DND-41 (cell line): ENCODE data around the gene KIF5A.

ENCODE experiments used
- ATAC-seq: fragments of 200-7000 bp; cut with Tn5 transposase; 3 replicates; pipeline ENCODE4 v1.9.1; 2021; ENCODE audit warnings: low read depth; ENCODE audit not compliant: insufficient read depth
- DNase-seq: peaks from one replicate; pipeline ENCODE4 v3.0.0-alpha.2; 2020
- H2AFZ ChIP-seq: 2 replicates; pipeline ENCODE4 v1.6.0; 2012; ENCODE audit warnings: low read depth, low read length
- H3K27ac ChIP-seq: 2 replicates; pipeline ENCODE4 v1.5.1; 2012; ENCODE audit warnings: low read length, inconsistent platforms
- H3K27me3 ChIP-seq: fragments of 200-600 bp; sonication (generic); 2 replicates; pipeline ENCODE4 v1.6.0; 2012; ENCODE audit warnings: low read length, mild to moderate bottlenecking, inconsistent platforms; ENCODE audit not compliant: insufficient read depth, poor library complexity
- H3K36me3 ChIP-seq: 2 replicates; pipeline ENCODE4 v1.5.1; 2012; ENCODE audit warnings: low read length, inconsistent platforms; ENCODE audit not compliant: insufficient read depth
- H3K4me1 ChIP-seq: 2 replicates; pipeline ENCODE4 v1.5.1; 2012; ENCODE audit warnings: mild to moderate bottlenecking, low read length; ENCODE audit not compliant: insufficient read depth
- H3K4me2 ChIP-seq: 2 replicates; pipeline ENCODE4 v1.6.0; 2012; ENCODE audit warnings: mild to moderate bottlenecking, moderate library complexity, low read length, inconsistent platforms; ENCODE audit not compliant: insufficient read depth
- H3K4me3 ChIP-seq, 2 experiments: fragments of 200-600 bp in 1 of 2; shearing (Covaris generic) in 1 of 2; 2 replicates each; pipeline ENCODE4 v1.5.1; 2012 to 2016; ENCODE audit warnings: inconsistent platforms in 2 of 2, low read length in 2 of 2, mild to moderate bottlenecking in 2 of 2, low read depth in 1 of 2, moderate library complexity in 1 of 2
- H3K79me2 ChIP-seq: 2 replicates; pipeline ENCODE4 v1.6.0; 2012; ENCODE audit warnings: low read length, inconsistent platforms; ENCODE audit not compliant: insufficient read depth
- H3K9ac ChIP-seq: 2 replicates; pipeline ENCODE4 v1.6.0; 2012; ENCODE audit warnings: low read depth, mild to moderate bottlenecking, inconsistent platforms, low read length, moderate library complexity
- H3K9me3 ChIP-seq: 2 replicates; pipeline ENCODE4 v1.5.1; 2012; ENCODE audit warnings: low read length, moderate library complexity, mild to moderate bottlenecking, inconsistent platforms; ENCODE audit not compliant: insufficient read depth, severe bottlenecking
- H4K20me1 ChIP-seq: 2 replicates; pipeline ENCODE4 v1.6.0; 2012; ENCODE audit warnings: low read length; ENCODE audit not compliant: insufficient read depth
- EZH2 ChIP-seq: IDR thresholded peaks from 3 replicates; pipeline ENCODE4 v1.6.1; 2012; ENCODE audit warnings: borderline replicate concordance, low read depth, mild to moderate bottlenecking, moderate library complexity, low read length, inconsistent platforms; ENCODE audit not compliant: severe bottlenecking
- TF ChIP-seq, protein P1 (sequence below): IDR thresholded peaks from 2 replicates; pipeline ENCODE4 v1.5.1; 2012; ENCODE audit warnings: borderline replicate concordance, low read length, moderate library complexity, mild to moderate bottlenecking; ENCODE audit not compliant: poor library complexity, severe bottlenecking; ENCODE audit errors: extremely low read depth

The KIF5A gene

DNA sequence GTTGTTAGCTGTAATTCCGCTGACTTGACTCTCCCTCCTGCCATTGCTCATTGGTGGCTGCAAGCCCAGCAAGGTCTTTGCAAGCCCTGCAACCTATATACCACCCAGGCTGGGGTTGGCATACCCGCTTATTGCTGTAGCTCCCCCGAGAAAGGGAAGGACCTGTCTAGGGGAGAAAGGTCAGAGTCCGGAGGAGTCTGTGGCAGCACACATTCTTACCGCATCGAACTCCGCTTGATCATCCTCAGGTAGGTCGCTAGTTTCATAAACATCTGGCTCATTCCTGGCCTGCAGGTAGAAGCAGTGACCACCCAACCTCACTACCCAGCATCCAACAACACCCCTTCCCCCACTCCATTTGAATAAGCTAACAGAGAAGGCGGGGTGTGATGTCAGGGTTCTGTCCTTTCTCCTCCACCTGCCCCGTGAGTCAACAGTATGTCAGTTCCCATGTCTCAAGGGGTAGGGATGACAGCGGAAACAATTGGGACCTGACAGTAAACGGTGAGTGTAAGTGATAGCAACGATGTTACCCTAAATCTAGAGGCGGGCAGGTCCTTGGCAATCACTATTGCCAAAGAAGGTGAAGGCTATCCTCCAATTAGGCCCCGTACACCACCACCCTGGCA, 3.9 kb upstream of the KIF5A start:
- H3K27me3 ChIP-seq = peaks cover 10% of the 10 kb centered on the region
- peaks cover 8% of the 10 kb centered on the region; the same call in 1 of the 2 replicates for H4K20me1 ChIP-seq
- peak overlapping the region; percentile 61 to 86 for H3K4me3 ChIP-seq
- peak overlapping the region; percentile 89 for H3K4me2 ChIP-seq
- ATAC-seq (no peak), DNase-seq (no peak)
- TF ChIP-seq EZH2 = no peak
- TF ChIP-seq, protein P1, sequence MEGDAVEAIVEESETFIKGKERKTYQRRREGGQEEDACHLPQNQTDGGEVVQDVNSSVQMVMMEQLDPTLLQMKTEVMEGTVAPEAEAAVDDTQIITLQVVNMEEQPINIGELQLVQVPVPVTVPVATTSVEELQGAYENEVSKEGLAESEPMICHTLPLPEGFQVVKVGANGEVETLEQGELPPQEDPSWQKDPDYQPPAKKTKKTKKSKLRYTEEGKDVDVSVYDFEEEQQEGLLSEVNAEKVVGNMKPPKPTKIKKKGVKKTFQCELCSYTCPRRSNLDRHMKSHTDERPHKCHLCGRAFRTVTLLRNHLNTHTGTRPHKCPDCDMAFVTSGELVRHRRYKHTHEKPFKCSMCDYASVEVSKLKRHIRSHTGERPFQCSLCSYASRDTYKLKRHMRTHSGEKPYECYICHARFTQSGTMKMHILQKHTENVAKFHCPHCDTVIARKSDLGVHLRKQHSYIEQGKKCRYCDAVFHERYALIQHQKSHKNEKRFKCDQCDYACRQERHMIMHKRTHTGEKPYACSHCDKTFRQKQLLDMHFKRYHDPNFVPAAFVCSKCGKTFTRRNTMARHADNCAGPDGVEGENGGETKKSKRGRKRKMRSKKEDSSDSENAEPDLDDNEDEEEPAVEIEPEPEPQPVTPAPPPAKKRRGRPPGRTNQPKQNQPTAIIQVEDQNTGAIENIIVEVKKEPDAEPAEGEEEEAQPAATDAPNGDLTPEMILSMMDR = no peak
- peak overlapping the region; percentile 85 for H3K9ac ChIP-seq
- H2AFZ ChIP-seq = no peak overlapping the region
- H3K36me3 ChIP-seq = peaks cover 28% of the 10 kb centered on the region
- peak overlapping the region; percentile 75 for H3K27ac ChIP-seq
- peaks cover 26% of the 10 kb centered on the region for H3K4me1 ChIP-seq
- H3K9me3 ChIP-seq = no peaks in the 10 kb centered on the region
- peaks cover 36% of the 10 kb centered on the region for H3K79me2 ChIP-seq

DNA sequence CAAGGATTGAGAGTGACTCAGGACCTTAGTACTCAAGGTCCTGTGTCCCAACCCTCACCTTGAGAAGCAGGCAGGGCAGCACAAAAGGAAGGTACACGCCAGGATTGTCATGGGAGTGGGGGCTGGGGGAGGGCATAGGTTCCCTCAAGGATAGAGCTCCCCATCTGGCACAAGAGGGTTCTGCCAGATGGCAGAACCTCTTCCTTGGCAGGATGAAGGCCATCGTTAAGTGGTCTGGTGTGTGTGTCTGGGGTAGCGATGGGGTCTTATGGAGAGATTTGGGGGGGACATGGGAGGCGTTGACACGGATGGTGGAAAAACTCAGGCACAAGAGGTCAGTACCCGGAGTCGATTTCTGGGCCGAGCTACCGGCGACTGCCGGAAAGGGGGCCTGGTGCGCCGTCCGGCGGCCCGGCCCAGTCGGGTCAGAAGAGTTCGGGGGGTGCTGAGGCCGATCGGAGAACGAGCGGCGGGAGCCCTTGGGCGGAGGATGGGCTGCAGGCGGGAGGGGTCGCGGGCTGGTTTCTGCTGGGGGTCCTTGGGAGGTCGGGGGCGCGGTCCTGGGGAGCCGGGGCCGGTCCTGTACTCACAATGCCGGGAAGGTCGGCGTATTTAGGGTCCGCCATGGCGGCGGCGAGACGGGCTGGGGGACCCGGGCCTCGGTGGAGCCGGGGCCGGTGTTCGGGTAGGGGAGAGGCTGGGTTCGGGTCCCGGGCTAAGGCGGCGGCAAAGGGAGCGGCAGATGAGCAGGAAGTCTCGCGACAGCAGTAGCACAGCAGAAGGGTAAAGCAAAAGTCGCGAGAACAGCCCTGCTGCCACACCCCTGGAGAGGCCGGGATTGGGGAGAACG, 3.2 kb upstream of the KIF5A start, which contains the start of gene DCTN2:
DCTN2 (minus strand) TSS at position 755 of the 850 bp plus-strand sequence; CDS start at position 626, 129 bp downstream.
- H3K4me3 ChIP-seq = peak within 1 kb of the TSS; percentile 61 to 86
- H3K9ac ChIP-seq = peak within 1 kb of the TSS; percentile 85
- peaks cover 36% of the 10 kb centered on the region for H3K79me2 ChIP-seq

DNA sequence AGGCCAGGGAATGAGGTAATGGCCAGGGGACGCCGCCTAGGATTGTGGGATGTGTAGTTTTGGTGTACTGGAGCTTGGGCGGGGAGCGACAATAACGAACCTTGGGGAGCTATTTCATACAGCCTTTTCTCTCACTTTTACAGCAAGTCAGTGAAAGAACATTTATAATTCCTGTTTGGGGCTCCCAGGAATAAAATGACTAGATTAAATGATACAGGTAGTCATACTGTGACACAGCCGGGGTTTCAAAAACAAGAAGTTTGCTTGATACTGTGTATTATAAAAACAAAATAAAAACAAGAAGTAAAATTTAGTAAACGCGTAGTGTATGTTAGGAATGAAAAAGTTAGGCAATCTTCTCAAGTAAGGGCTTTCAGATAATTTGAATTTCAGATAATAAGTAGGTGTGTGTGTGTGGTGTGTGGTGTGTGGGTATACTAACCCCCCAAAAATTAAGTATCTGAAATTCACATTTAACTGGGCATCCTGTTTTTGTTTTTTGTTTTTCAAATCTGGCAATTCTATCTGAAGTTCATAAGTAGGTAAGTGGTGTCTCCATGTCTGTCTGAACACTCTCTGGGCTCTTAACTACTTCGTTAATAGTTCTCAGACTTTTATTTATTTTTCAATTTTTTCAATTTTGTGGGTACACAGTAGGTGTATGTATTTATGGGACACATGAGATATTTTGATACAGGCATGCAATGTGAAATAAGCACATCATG, 2.4 kb upstream of the KIF5A start:
- peak overlapping the region; percentile 61 to 86; a peak in 3 of 4 replicates for H3K4me3 ChIP-seq
- TF ChIP-seq, protein P1 = no peak
- no peak for TF ChIP-seq EZH2
- H2AFZ ChIP-seq = peak overlapping the region; percentile 80
- H3K79me2 ChIP-seq = peaks cover 36% of the 10 kb centered on the region
- peak overlapping the region; percentile 89 for H3K4me2 ChIP-seq
- H3K4me1 ChIP-seq = peaks cover 26% of the 10 kb centered on the region
- no peak for DNase-seq
- H3K9ac ChIP-seq = peak overlapping the region; percentile 85
- peak overlapping the region; percentile 40; the same call in 1 of the 2 replicates for H3K27ac ChIP-seq
- peaks cover 19% of the 10 kb centered on the region for H3K36me3 ChIP-seq
- no peak for ATAC-seq
- H4K20me1 ChIP-seq = peaks cover 8% of the 10 kb centered on the region; the same call in 1 of the 2 replicates
- H3K9me3 ChIP-seq = no peaks in the 10 kb centered on the region
- peaks cover 13% of the 10 kb centered on the region for H3K27me3 ChIP-seq

More for the DNA sequence above, 3.2 kb upstream of the KIF5A start, which contains the start of gene DCTN2:
- Histone ChIP-seq H4K20me1 (peaks cover 8% of the 10 kb centered on the region; the same call in 1 of the 2 replicates), H3K27me3 (peaks cover 10% of the 10 kb centered on the region), H3K9me3 (no peaks in the 10 kb centered on the region), H2AFZ (peak within 1 kb of the TSS; percentile 80), H3K4me2 (peak within 1 kb of the TSS; percentile 89), H3K27ac (peak within 1 kb of the TSS; percentile 75), H3K4me1 (peaks cover 26% of the 10 kb centered on the region), H3K36me3 (peaks cover 21% of the 10 kb centered on the region)
- DNase-seq (peak; percentile 98), ATAC-seq (peak; percentile 100)
- TF ChIP-seq, protein P1 = peak; percentile 41
- TF ChIP-seq EZH2 = no peak
